T-helper 9 cell (primary cell): ENCODE measurements around the gene MBNL1.

Experiments
- DNase-seq: peaks from one replicate; pipeline ENCODE4 v3.0.0-alpha.2; 2020

MBNL1 gene

DNA sequence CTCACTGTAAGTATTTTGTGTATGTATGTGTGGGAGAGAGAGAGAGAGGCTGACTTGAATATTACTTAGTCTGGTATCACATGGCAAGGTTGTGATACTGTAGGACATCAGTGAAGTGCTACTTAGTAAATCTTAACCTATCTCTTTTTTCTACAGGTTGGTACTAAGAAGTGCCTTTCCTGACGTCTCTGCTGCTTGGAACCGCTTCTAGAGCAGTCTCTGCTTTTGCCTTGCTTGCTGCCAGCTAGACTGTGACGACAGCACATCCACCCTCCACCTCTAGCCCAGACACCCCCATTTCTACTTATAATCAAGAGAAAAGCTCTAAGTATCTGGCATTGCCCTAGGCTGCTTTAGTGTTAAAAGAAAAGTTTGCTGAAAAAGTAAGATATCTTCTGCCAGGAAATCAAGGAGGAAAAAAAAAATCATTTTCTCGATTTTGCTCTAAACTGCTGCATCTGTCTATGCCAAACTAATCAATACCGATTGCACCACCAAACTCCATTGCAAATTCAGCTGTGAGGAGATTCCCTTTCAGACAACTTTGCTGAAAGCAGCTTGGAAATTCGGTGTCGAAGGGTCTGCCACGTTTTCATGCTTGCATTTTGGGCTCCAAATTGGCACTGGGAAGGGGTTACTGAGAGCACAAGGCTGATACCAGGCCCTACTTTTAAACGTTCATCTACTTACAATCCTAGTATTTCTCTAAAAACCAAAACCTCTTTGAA, 30.7 kb downstream of the MBNL1 start:
- DNase-seq = peak; percentile 22

DNA sequence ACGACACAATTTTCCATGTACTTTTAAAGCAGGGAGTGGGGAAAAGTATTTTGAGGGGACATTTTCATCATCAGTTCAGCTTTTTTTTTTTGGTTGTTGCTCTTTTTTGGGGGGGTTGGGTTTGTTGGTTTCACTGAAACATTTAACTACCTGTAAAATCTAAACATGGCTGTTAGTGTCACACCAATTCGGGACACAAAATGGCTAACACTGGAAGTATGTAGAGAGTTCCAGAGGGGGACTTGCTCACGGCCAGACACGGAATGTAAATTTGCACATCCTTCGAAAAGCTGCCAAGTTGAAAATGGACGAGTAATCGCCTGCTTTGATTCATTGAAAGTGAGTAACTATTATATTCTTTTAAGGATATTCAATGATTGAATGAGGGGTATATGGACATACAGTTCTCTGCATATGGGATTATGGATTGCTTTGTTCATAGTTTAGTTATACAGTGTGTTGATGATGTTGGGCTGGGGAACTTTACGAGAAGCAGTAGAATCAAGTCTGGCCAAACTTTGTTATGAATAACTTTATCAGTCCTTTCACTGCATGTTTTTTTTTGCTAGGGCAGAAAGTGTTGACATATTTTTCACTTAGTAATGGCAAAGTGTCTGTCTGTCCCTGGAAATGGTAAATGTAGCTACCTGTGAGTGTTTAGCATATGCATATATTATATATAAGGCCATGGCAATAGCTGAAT, 31.5 kb downstream of the MBNL1 start:
- no peak for DNase-seq

DNA sequence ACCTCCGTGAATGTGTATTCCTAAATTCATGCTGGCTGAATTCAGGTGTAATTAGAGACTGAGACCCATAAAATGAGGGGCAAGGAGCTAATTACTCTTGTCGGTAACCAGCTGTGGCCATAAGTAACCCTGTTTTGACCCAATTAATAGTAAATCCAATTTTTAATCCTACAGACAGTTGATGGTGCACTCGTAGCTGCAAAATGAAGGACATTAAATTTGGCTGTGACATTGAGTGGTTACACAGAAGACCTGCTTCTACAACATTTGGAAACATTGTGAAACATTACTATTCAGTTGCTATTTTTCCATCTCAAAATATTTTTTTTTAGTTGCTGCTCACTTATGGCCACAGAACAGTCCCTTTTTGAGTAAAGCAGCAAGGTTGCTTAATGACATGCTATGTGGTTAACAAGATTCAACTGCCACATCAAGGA, 33.0 kb downstream of the MBNL1 start:
- no peak for DNase-seq

DNA sequence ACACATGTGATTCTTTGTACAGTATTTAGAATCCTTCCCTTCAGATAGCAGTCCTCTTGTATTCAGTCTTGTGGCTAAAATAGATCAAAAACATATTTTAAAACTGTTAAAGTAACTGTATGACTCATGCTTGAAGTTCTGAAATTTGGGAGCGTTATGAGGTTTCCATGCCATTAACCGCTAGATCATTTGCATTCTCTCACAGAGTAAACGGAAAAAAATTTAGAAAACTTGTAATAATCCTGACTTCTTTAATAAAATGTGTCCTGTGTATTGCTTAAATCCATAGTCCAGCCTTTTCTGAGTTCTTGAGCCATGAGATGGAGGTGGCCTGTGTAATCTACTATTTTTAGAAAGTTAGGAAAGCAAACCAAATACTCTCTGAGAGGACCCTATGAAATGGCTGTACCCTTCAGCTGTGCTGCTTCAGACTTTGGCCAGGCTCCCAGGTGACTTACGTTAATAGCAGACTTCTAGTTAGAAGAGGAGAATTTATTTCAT, 33.8 kb downstream of the MBNL1 start:
- DNase-seq = no peak

GRCh38 chr3:152304160-152304559, 35.4 kb downstream of the MBNL1 start:
- DNase-seq = no peak

DNA sequence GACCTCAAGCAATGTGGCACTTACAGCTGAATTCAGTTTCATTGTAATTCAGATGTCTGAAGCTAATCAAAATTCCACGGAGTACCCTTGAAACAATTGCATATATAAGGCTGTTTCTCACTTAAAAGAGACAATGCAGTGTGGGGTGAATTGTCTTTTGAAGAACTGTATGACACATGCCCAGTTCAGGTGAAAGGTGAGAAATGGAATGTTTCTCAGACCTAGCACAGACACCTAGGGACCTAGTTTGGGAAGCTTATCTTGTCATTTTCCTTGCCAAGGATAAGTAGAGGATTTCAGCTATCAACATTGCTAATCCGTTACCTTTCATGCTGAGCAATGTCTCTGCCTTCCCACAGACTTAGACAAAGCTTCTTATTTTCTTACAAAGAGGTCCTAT, 36.3 kb downstream of the MBNL1 start:
- no peak for DNase-seq

- no peak for DNase-seq
These were observed 39.2 kb downstream of the MBNL1 start for GRCh38 chr3:152307829-152308474.

DNA sequence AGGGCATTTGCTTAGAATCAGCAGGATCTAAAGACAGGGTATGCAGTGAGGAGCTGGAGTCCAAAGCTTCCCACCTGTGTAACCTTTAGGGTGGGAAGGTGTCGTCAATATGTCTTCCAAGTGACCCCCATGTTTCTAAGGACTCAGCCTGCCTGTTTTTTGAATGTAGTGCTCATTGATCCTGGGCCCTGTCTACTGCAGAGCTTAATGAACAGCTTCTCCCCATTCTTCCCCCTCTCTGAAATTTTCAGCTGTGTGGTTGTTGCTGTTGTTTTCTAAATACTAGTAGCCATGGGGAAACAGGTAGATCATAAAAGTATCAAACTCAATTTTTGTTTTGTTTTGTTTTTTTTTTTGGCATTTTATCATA, 39.7 kb downstream of the MBNL1 start:
- no peak for DNase-seq

- no peak for DNase-seq
These were observed 40.3 kb downstream of the MBNL1 start for GRCh38 chr3:152309031-152309430.

DNA sequence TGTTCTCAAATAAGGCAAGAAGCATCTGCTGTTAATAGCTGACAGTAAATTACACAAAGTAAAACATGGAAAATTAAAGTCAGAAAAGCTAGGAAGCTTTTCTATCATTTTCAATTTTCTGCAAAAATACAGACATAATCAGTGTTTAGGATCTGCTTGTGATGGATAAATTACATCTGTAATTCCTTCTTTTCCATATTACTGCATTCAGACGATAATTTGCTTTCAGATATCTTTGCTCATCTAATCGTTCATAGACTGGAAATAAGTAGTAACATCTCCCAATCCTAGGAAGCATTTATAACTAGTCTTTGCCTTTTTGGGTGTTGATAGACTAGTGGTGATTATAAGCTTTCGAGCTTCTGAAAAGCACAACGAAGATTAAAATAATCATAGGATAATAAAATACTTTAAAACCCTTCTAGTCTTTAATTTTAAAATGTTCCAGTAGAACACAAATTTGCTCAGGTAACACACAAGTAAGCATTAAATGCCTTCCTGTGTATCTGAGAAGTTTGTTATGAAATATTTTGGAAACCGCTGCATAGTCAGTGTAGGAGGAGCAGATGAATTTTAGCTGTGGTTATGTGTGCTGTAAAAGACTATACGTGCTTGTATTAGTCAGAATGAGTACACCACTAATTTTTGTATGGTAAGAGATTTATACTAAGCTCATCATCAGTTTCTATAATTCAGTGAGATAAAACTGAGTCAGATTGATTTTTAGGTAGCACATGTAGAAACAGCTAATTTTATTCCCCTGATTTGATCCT, 41.0 kb downstream of the MBNL1 start:
- DNase-seq = no peak

- no peak for DNase-seq
These were observed 44.7 kb downstream of the MBNL1 start for GRCh38 chr3:152313430-152313829.

DNA sequence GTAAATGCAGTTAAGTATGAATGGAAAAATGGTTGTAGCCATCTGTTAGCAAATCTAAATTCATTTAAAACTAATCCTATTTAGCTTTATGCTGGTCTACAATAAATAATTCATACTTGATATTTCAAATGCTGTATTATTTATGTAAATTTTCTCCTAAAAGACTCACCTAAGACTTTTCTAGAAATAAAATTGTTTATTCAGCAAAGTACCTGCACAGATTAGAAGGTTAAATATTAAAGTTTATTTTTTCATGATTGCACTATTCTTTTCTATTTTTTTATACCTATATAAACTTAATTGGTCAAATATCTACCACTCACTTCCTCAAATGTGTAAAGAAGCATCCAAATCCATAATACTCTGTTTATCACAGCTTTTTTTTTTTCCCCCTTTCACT, 45.2 kb downstream of the MBNL1 start:
- DNase-seq = no peak

- no peak for DNase-seq
These were observed 46.1 kb downstream of the MBNL1 start for GRCh38 chr3:152314677-152315353.

GRCh38 chr3:152315623-152316022, 46.9 kb downstream of the MBNL1 start:
- DNase-seq = no peak

DNA sequence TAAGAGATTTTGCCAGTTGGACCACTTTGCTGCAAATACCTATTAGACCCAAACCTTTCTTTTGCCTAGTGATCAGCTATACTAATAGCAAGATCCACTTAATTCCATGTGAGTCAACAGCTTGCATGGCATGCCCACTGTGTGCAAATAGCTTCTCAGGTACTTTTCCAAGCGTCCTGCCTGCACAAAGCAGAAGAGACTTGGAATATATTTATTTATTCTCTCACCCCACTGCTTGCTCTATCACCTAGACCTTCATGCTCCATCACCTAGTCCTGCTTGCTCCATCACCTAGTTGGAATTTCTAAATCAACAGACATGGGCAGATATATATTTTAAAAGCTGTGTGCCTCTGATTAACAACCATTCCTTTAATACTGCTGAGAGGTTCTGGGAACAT, 47.6 kb downstream of the MBNL1 start:
- no peak for DNase-seq

DNA sequence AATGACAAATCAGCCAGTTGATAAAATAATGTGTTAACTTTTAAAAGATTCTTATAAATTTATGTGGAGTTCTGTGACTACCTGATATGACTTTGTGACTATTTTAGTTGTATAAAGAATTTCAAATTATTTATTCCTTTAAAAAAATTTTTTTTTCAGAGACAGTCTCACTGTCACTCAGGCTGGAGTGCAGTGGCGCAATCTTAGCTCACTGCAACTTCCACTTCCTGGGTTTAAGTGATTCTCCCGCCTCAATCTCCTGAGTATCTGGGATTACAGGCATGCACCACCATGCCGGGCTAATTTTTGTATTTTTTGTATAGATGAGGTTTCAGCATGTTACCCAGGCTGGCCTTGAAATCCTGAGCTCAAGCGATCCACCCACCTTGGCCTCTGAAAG, 48.5 kb downstream of the MBNL1 start:
- DNase-seq = no peak

- DNase-seq = no peak
These were observed 49.2 kb downstream of the MBNL1 start for GRCh38 chr3:152317956-152318355.

DNA sequence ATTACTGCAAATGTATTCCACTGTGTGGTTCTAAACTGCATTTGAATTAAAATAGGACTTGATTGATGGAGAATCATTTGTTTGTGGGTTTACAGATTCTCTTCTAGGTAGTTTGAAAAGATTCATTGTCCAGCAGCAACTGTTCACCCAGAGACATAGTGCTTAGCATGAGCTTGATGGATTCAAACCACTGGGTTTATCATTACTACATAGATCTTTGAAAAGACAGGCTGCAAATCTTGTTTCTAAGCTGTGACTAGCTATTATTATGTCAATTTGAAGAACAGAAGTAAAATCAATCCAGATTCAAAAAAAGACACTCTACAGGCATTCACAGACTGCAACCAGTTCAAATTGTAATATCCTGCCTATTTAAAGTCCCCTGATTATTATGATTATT, 49.8 kb downstream of the MBNL1 start:
- DNase-seq = no peak

DNA sequence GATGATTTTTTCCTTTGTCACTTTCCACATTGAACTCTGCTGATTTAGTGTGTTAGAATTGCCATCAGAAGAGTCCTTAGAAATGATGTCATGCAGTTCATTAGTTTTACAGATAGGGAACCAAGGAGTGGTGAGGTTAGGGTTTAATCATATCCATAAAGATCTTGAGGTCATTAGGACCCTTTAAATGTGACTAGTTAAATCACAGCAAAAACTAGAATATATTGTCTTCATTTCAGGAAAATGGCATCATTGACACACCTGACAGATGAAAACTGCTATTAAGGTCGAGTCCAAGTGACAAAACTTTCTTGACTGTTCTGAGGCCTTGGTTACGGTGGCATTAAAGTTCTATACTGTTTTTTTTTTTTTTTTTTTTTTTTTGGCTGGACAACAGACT, 50.5 kb downstream of the MBNL1 start:
- DNase-seq = no peak

- DNase-seq = no peak
These were observed 51.3 kb downstream of the MBNL1 start for GRCh38 chr3:152319831-152320617.

DNA sequence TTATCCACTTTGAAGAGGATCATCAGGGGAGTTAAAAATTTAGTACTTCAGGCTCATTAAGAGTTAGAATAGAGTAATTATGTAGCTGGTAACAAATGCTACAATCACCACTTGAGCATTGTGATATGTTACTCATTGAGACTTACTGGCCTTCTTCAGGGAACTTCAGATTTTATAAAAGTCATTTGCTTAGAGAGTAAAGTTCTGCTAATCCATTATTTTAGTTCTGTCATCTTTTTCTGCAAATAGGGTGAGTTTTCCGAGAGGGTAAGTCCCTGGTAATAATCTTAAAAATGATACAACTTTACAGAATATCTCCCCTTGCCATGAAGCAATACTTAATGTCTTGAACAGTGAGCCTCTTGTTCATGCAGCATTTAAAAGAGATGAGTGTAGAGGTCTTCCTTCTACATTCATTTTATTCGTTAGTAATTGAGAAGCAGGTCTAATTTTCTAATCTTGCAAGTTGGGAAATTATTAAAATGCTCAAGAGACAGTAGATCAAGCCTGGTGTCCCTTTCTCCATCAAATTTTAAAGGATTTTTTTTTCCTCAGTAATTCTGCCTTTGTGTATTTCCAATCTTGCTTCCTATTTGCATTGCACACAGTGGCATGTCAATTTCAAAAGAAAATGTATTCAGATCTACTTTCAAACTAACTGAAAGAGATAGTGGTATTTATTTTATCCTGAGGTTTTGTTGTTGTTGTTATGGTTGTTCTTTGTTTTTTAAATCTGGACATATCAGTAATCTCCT, 52.6 kb downstream of the MBNL1 start:
- DNase-seq = no peak
